NCI-H1092 treated with DMSO at 0.1 percent for 48 hours (cell line): Measurements from ENCODE around the gene TUBA1C.
"Not testable (repeated sequence)": the region's sequence is repeated elsewhere in the genome, so short reads cannot be mapped to it uniquely, and the experiment has no call there.

Experiments used
- DNase-seq: peaks from one replicate; lab custom pipeline; 2025; lab: John Stamatoyannopoulos, UW

TUBA1C gene

DNA sequence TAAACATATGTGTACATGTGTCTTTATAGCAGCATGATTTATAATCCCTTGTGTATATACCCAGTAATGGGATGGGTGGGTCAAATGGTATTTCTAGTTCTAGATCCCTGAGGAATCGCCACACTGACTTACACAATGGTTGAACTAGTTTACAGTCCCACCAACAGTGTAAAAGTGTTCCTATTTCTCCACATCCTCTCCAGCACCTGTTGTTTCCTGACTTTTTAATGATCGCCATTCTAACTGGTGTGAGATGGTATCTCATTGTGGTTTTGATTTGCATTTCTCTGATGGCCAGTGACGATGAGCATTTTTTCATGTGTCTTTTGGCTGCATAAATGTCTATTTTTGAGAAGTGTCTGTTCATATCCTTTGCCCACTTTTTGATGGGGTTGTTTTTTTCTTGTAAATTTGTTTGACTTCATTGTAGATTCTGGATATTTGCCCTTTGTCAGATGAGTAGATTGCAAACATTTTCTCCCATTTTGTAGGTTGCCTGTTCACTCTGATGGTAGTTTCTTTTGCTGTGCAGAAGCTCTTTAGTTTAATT lies 45.6 kb downstream of the TUBA1C start:
- DNase-seq = not testable (repeated sequence)

DNA sequence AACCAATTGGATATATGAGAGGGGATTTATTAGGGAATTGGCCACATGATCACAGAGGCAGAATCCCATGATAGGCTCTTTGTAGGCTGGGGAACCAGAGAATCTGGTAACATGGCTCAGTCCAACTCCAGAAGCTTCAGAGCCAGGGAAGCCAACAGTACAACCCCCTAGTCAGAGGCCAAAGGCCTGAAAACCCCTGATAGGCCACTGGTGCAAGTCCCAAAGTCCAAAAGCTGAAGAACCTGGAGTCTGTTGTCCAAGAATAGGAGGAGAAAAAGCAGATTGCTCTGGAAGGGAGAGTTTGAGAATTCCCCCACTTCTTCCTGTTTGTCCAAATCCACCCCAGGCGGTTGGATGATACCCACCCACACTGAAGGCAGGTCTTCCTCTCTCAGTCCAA lies 49.9 kb downstream of the TUBA1C start:
- no peak for DNase-seq

DNA sequence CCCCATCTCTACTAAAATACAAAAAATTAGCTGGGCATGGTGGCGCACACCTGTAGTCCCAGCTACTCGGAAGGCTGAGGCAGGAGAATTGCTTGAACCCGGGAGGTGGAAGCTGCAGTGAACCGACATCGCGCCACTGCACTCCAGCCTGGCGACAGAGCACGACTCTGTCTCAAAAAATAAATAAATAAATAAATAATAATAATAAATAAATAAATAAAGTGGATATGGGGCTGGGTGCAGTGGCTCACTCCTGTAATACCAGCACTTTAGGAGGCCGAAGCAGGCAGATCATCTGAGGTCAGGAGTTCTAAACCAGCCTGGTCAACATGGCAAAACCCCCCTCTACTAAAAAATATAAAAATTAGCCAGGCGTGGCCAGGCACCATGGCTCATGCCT lies 52.2 kb downstream of the TUBA1C start:
- DNase-seq = not testable (repeated sequence)

DNA sequence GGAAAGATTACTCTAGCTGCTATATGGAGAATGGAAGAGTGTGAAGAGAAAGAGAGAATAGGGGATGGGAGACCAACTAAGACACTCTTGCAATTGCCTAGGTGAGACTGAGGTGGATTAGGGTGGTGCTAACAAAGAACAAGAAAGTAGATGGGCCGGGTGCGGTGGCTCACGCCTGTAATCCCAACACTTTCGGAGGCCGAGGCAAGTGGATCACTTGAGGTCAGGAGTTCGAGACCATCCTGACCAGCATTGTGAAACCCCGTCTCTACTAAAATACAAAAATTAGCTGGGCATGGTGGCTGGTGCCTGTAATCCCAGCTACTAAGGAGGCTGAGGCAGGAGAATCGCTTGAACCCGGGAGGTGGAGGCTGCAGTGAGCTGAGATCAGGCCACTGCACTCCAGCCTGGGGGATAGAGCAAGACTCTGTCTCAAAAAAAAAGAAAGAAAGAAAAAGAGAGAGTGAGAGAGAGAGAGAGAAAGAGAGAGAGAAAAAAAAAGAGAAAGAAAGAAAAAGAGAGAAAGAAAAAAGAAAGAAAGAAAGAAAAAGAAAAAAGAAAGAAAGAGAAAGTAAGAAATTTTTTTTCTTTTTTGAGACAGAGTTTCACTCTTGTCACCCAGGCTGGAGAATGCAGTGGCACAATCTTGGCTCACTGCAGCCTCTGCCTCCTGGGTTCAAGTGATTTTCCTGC lies 55.7 kb downstream of the TUBA1C start:
- DNase-seq = not testable (repeated sequence)

DNA sequence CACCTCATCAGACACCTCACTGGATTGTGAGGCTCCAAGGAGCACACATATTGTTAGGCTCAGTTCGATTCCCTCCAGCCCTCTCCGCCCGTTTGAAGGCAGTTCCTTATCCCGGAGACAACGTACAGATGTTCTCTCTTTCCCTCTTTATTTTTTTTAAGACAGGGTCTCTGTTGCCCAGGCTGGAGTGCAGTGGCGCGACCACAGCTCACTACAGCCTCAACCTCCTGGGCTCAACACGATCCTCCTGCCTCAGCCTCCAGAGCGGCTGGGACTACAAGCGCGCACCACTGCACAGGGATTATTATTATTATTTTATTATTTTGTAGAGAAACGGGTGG lies 57.5 kb downstream of the TUBA1C start:
- DNase-seq = no peak

DNA sequence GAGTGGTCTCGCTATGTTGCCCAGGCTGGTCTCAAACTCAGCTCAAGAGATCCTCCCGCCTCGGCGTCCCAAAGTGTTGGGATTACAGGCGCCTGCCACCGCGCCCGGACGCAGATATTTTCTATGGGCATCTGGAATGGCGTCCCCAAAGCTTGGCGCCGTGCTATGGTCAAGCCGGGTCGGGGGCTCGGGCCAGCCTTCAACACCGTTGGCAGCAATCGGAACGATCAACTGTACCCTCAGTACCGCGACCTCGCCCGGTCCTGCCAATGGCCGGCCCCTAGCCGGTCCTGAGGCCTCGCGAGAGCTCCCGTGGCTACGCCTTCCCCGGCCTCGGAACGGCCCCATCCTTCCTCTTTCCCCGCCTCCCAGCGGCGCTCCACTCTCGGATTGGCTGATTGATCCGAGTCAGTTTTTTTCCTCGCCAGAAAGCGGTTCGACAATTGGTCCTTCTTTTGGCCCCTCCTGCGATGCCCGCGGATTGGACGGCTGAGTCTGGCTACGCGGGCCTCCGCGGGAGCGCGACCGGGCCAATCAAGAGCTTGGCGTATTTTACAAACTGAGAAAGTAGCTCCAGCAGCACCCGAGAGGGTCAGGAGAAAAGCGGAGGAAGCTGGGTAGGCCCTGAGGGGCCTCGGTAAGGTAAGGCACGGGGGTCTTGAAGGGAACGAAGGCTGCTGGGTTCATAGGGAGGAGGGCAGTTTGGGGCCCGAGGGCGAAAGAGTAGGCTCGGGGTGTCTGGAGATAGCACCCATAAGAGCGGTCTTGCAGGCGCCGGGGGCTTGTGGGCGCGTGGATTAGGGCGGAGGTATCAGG lies 58.0 kb downstream of the TUBA1C start, which contains the start of gene TROAP:
Gene TROAP, plus strand, starts transcription at position 548 of the 816 bp plus-strand sequence. CDS start 354 bp downstream, outside the sequence.
- DNase-seq = peak; percentile 96

DNA sequence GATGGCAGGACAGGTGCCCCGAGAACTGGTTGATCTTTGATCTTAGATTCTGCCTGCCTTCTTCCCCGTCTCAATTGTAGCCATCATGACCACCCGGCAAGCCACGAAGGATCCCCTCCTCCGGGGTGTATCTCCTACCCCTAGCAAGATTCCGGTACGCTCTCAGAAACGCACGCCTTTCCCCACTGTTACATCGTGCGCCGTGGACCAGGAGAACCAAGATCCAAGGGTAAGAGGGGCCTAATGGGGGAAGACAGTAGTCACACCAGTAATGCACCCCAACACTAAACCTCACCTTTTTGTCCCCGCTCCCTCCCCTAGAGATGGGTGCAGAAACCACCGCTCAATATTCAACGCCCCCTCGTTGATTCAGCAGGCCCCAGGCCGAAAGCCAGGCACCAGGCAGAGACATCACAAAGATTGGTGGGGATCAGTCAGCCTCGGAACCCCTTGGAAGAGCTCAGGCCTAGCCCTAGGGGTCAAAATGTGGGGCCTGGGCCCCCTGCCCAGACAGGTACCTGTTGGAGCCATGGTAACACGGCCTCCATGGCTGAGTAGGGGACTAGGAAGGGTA lies 58.7 kb downstream of the TUBA1C start:
- no peak for DNase-seq
